B cell (primary cell): ENCODE measurements around the gene TM9SF4. TPM values are rescaled to one million over a fixed set of nuclear protein-coding genes. Genes with fewer than 3 reads are reported as not detected.

Experiments used
- ATAC-seq: fragments of 200-7000 bp; cut with Tn5 transposase; one replicate; pipeline ENCODE4 v1.10.0; 2021; ENCODE audit warnings: low read depth, mild to moderate bottlenecking, moderate number of reproducible peaks, moderate library complexity
- CTCF ChIA-PET: fragments of 350-600 bp; sonication (Branson Sonifier 250); formaldehyde crosslinking; loops from one replicate; lab custom pipeline; 2021; ENCODE audit warnings: antibody characterized with exemption, inconsistent platforms; lab: Charles Lee
- POLR2A ChIA-PET: fragments of 350-600 bp; sonication (Branson Sonifier 250); formaldehyde crosslinking; loops from one replicate; lab custom pipeline; 2021; ENCODE audit warnings: antibody characterized with exemption; lab: Charles Lee
- DNase-seq: peaks from one replicate; pipeline ENCODE4 v3.0.0; 2013
- H2AFZ ChIP-seq: 2 replicates; pipeline ENCODE4 v1.6.1; 2012; ENCODE audit warnings: mild to moderate bottlenecking, low read depth, low read length; ENCODE audit not compliant: insufficient read depth, poor library complexity, severe bottlenecking
- H3K27ac ChIP-seq, 2 donors: 1 replicate in 1 of 2; 2 replicates in 1 of 2; pipeline ENCODE4 v1.5.1; 2012 to 2013; ENCODE audit warnings: low read length in 2 of 2, mild to moderate bottlenecking in 2 of 2, moderate library complexity in 1 of 2
- H3K27me3 ChIP-seq, 4 experiments: fragments of 200-600 bp in 1 of 4; sonication (generic) in 1 of 4; replicated peaks in 1 of 4; 1 replicate in 2 of 4; 2 replicates in 2 of 4; pipeline versions ENCODE4 v1.6.1 to v1.7.0; 2013 to 2016; ENCODE audit warnings: low read length in 3 of 4, mild to moderate bottlenecking in 2 of 4, mixed read lengths in 1 of 4, moderate library complexity in 1 of 4; ENCODE audit not compliant: insufficient read depth in 4 of 4, control insufficient read depth in 3 of 4; ENCODE audit errors: control extremely low read depth in 1 of 4
- H3K36me3 ChIP-seq, 2 experiments: replicated peaks in 1 of 2; 1 replicate in 1 of 2; 2 replicates in 1 of 2; pipeline versions ENCODE4 v1.6.1 to v1.7.1; 2013; ENCODE audit warnings: low read length in 1 of 2; ENCODE audit not compliant: insufficient read depth in 2 of 2, control insufficient read depth in 1 of 2; ENCODE audit errors: control extremely low read depth in 1 of 2, extremely low read depth in 1 of 2
- H3K4me1 ChIP-seq, 2 donors: fragments of 200-600 bp in 1 of 2; sonication (generic) in 1 of 2; 1 replicate in 1 of 2; 2 replicates in 1 of 2; pipeline versions ENCODE4 v1.5.1 to v1.6.1; 2013 to 2017; ENCODE audit warnings: low read length in 2 of 2; ENCODE audit not compliant: control insufficient read depth in 2 of 2, insufficient read depth in 2 of 2
- H3K4me2 ChIP-seq: replicated peaks from 2 replicates; pipeline ENCODE3; 2012; ENCODE audit warnings: mild to moderate bottlenecking, low read depth, low read length; ENCODE audit not compliant: poor library complexity, severe bottlenecking
- H3K4me3 ChIP-seq, 5 experiments: fragments of 200-600 bp in 1 of 5; sonication (generic) in 1 of 5; 1 replicate in 3 of 5; 2 replicates in 2 of 5; pipeline versions ENCODE4 v1.5.1 to v1.7.0; 2011 to 2016; ENCODE audit warnings: low read length in 4 of 5, mild to moderate bottlenecking in 4 of 5, low read depth in 2 of 5, control low read depth in 1 of 5, moderate library complexity in 1 of 5; ENCODE audit not compliant: insufficient read depth in 1 of 5; ENCODE audit errors: control extremely low read depth in 1 of 5, extremely low read depth in 1 of 5
- H3K79me2 ChIP-seq: fragments of 200-600 bp; sonication (generic); one replicate; pipeline ENCODE4 v1.6.0; 2016; ENCODE audit warnings: low read length; ENCODE audit not compliant: control insufficient read depth, insufficient read depth
- H3K9ac ChIP-seq: fragments of 200-600 bp; sonication (generic); 2 replicates; pipeline ENCODE4 v1.6.1; 2017; ENCODE audit warnings: mild to moderate bottlenecking, low read length, moderate library complexity
- H3K9me3 ChIP-seq, 3 donors: one replicate each; pipeline versions ENCODE4 v1.6.1 to v1.7.1; 2013; ENCODE audit warnings: low read length in 2 of 3; ENCODE audit not compliant: control insufficient read depth in 2 of 3, insufficient read depth in 1 of 3; ENCODE audit errors: control extremely low read depth in 1 of 3
- H4K20me1 ChIP-seq: 2 replicates; pipeline ENCODE4 v1.6.0; 2012; ENCODE audit warnings: mild to moderate bottlenecking, low read length; ENCODE audit not compliant: insufficient read depth, control insufficient read depth, poor library complexity, severe bottlenecking
- H3K27ac Mint-ChIP-seq: one replicate; pipeline ENCODE4 v1.8.0; 2021; ENCODE audit warnings: mixed read lengths
- H3K27me3 Mint-ChIP-seq: one replicate; pipeline ENCODE4 v1.8.0; 2021; ENCODE audit warnings: mixed read lengths
- H3K4me1 Mint-ChIP-seq: one replicate; pipeline ENCODE4 v1.8.0; 2021; ENCODE audit warnings: mixed read lengths
- H3K4me3 Mint-ChIP-seq: one replicate; pipeline ENCODE4 v1.8.0; 2021; ENCODE audit warnings: mixed read lengths
- H3K9me3 Mint-ChIP-seq: one replicate; pipeline ENCODE4 v1.8.0; 2022; ENCODE audit warnings: mixed read lengths; ENCODE audit not compliant: insufficient read depth
- CTCF ChIP-seq: fragments of 200-600 bp; IDR thresholded peaks from one replicate; pipeline ENCODE4 v1.8.0; 2022; ENCODE audit warnings: antibody characterized with exemption, mild to moderate bottlenecking
- EZH2 ChIP-seq: IDR thresholded peaks from 2 replicates; pipeline ENCODE4 v1.6.1; 2012; ENCODE audit warnings: borderline replicate concordance, low read depth, mild to moderate bottlenecking, moderate library complexity, low read length; ENCODE audit not compliant: insufficient read depth, poor library complexity, severe bottlenecking
- WGBS: methylation state at CpG from one replicate; pipeline ENCODE4 v1.1.5; 2013; ENCODE audit warnings: missing lambda C conversion rate; ENCODE audit not compliant: insufficient coverage; 5-methylcytosine and 5-hydroxymethylcytosine counted together
- intact Hi-C: fragments of 100-400 bp; cut with micrococcal nuclease; formaldehyde crosslinking; loops from one replicate; pipeline ENCODE4 v1.10.0; 2022
- polyA plus RNA-seq: library from polyadenylated mRNA; depleted of rRNA; stranded (reverse); fragments of >200 nt; gene quantifications from 2 replicates; pipeline ENCODE4 v1.2.3, GENCODE V29; 2012
- total RNA-seq, 2 donors: library from RNA; stranded (reverse); fragments of 120-200 nt in 1 of 2; gene quantifications; 1 replicate in 1 of 2; 2 replicates in 1 of 2; pipeline versions ENCODE4 v1.2.3 to v1.2.4, GENCODE V29; 2013 to 2022

Gene TM9SF4
- total and polyA plus RNA-seq, 2 donors (not counting 1 experiment from before 2014, with no cell fraction given), result 23.5 to 53.8 TPM

GRCh38 chr20:32155017-32155981 lies 45.8 kb downstream of the TM9SF4 start:
- ATAC-seq (no peak), DNase-seq (peak; percentile 28)
- Histone ChIP-seq H3K27me3 (no peaks in the 10 kb centered on the region), H3K79me2 (no peaks in the 10 kb centered on the region), H3K4me2 (no peak overlapping the region), H2AFZ (no peak overlapping the region), H3K9ac (no peak overlapping the region), H3K9me3 (no peaks in the 10 kb centered on the region), H3K4me1 (no peaks in the 10 kb centered on the region), H3K27ac (no peak overlapping the region), H4K20me1 (no peaks in the 10 kb centered on the region), H3K4me3 (no peak overlapping the region), H3K36me3 (peaks cover 12 to 64% of the 10 kb centered on the region in 2 experiments)
- 73% methylated on average over 8 of the region's 11 CpGs for WGBS
- POLR2A ChIA-PET, result no interaction called here
- peaks cover 2% of the 10 kb centered on the region for H3K4me1 Mint-ChIP-seq
- H3K9me3 Mint-ChIP-seq, result no peaks in the 10 kb centered on the region
- no peak for TF ChIP-seq CTCF
- TF ChIP-seq EZH2, result no peak
- CTCF ChIA-PET, result interaction anchor here (0.7 kb wide), 1 partner anchor 218 kb away, joined by 4 read pairs; no protein-coding TSS in a partner anchor
- peak overlapping the region; percentile 54 for H3K27ac Mint-ChIP-seq
- no peak overlapping the region for H3K4me3 Mint-ChIP-seq
- intact Hi-C loops, result no loop called here
- no peaks in the 10 kb centered on the region for H3K27me3 Mint-ChIP-seq

DNA sequence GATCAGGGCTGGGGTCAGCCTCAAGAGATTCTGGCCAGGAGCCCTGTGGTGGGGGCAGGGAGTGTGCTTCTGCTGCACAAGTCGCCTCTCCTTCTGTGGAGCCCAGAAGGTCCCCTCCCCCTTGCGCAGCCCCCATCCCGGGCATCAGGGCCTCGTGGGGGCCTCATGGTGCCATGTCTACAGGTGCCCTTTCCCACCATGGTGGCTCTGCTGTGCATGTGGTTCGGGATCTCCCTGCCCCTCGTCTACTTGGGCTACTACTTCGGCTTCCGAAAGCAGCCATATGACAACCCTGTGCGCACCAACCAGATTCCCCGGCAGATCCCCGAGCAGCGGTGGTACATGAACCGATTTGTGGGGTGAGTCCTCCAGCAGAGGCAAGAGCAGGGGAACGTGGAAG lies 48.1 kb downstream of the TM9SF4 start:
- no peak overlapping the region for H2AFZ ChIP-seq
- POLR2A ChIA-PET, result no interaction called here

More for the DNA sequence above, 48.1 kb downstream of the TM9SF4 start:
- ATAC-seq, result no peak
- Histone ChIP-seq H3K27ac (no peak overlapping the region), H3K36me3 (peaks cover 9 to 65% of the 10 kb centered on the region in 2 experiments), H3K79me2 (no peaks in the 10 kb centered on the region), H4K20me1 (no peaks in the 10 kb centered on the region), H3K9ac (no peak overlapping the region), H3K9me3 (no peaks in the 10 kb centered on the region), H3K4me2 (no peak overlapping the region), H3K27me3 (no peaks in the 10 kb centered on the region), H3K4me1 (no peaks in the 10 kb centered on the region), H3K4me3 (no peak overlapping the region)
- 99% methylated on average over 14 of the region's 14 CpGs for WGBS
- H3K9me3 Mint-ChIP-seq, result no peaks in the 10 kb centered on the region
- H3K27me3 Mint-ChIP-seq, result no peaks in the 10 kb centered on the region
- no peak overlapping the region for H3K4me3 Mint-ChIP-seq
- H3K27ac Mint-ChIP-seq, result no peak overlapping the region
- CTCF ChIA-PET, result no interaction called here
- TF ChIP-seq CTCF, result no peak
- TF ChIP-seq EZH2, result no peak
- intact Hi-C loops, result no loop called here
- no peak for DNase-seq
- H3K4me1 Mint-ChIP-seq, result peaks cover 2% of the 10 kb centered on the region
